Activated CD8-positive, alpha-beta memory T cell treated with anti-CD3 and anti-CD28 coated beads for 24 hours (primary cell): ENCODE results near the gene NOD1.
"Not testable (repeated sequence)": the region's sequence is repeated elsewhere in the genome, so short reads cannot be mapped to it uniquely, and the experiment has no call there.

Experiments used
- DNase-seq: peaks from one replicate; pipeline ENCODE4 v3.0.0-alpha.2; 2020

The NOD1 gene, protein sequence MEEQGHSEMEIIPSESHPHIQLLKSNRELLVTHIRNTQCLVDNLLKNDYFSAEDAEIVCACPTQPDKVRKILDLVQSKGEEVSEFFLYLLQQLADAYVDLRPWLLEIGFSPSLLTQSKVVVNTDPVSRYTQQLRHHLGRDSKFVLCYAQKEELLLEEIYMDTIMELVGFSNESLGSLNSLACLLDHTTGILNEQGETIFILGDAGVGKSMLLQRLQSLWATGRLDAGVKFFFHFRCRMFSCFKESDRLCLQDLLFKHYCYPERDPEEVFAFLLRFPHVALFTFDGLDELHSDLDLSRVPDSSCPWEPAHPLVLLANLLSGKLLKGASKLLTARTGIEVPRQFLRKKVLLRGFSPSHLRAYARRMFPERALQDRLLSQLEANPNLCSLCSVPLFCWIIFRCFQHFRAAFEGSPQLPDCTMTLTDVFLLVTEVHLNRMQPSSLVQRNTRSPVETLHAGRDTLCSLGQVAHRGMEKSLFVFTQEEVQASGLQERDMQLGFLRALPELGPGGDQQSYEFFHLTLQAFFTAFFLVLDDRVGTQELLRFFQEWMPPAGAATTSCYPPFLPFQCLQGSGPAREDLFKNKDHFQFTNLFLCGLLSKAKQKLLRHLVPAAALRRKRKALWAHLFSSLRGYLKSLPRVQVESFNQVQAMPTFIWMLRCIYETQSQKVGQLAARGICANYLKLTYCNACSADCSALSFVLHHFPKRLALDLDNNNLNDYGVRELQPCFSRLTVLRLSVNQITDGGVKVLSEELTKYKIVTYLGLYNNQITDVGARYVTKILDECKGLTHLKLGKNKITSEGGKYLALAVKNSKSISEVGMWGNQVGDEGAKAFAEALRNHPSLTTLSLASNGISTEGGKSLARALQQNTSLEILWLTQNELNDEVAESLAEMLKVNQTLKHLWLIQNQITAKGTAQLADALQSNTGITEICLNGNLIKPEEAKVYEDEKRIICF

DNA sequence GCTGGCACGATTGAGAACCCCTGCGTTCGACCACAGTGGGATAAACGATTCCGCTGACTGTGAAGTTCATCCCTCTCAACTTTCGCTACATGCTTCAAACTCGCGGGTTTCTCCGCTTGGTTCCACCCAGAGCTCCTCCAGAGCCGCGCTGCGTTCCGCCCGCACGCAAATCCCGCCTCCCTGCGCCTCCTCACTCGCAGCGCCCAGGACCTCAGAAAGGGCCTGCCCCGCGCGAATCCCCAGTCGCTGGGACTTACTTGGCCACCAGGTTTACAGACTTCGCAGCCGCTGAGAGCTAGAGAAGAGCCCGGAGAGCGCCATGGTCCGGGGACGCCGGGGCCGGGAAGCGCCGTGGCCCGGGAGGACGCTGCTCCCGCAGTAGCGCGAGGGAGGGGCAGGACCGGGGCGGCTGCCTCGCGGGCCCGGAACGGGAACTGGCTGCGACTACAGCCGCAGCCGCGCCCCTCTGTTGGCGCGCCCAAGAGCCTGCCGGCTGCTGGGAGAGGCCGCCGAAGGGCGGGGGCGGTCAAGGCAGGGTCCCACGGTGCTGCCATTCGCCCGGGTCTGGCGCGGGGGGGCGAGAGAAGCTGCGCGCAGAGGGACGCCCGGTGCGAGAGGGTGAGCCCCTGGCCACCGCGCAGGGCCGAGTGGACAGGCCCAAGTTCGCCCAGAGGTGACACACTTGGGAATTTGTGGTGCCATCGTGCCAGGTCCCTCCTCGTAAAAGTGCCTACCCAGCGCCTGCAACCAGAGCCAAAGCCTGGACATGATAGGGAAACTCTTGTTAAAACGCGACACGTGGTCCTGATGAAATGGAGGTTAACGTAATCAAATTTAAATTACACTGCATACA is at the start of gene NOD1:
TSS of gene NOD1 (minus strand) at position 436 of the 853 bp plus-strand sequence. CDS start 21,863 bp downstream, outside the sequence.
- DNase-seq: peak; percentile 88

DNA sequence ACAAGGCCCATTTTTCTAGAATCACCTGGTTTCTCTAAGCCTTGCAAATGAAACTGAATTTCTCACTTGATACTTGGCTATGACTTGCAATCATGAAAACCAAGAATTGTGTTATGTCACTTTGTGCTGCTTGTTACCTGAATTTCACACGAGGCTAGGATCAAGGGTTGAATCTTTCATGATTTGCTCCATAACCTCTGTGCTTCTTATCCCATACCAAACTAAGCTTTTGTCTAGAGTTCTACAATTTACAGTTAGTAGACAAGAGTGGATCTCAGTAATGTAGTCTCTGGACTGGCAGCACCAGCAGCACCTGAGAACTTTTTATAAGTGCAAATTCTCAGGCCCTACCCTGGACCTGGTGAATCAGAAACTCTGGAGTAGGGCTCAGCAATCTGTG is 48.7 kb upstream of the NOD1 start:
- DNase-seq: not testable (repeated sequence)

DNA sequence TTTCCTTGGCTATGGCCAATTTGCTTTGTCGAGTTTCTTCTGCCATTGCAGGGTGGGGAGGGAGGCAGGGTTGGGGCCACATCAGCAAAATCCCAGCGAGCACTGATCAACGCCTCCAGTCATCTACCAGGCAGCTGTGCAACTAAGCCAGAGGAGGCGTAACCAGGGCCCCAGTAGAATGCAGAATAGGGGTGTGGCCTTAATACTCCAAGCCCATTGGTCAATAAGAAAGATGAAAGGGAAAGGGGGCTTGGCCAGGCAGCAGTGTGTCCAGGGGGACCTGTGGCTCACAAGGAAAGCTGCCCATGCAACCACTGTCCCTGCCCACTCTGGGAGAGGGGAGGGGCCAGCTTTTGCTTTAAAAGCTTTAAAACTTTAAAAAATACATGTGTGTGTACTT is 47.6 kb upstream of the NOD1 start:
- DNase-seq: no peak

DNA sequence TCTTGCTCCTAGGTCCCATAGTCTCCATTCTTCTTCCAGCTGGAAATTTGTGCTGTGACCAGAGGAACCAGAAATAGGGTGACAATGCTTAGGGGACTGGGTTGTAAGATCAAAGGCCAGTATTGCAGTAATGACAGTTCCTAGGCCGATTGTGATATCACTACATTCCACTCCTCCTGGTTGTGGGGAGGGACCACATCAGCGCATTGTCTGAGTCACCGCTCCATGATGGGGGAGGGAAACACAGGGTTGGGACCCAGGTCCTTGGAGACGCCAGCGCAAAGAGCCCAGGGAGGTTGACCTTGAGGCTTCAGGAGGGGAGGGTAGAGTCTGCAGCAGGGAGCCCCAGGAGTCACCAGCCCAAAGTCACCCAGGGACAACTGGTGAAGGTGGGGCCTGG is 46.8 kb upstream of the NOD1 start:
- no peak for DNase-seq

DNA sequence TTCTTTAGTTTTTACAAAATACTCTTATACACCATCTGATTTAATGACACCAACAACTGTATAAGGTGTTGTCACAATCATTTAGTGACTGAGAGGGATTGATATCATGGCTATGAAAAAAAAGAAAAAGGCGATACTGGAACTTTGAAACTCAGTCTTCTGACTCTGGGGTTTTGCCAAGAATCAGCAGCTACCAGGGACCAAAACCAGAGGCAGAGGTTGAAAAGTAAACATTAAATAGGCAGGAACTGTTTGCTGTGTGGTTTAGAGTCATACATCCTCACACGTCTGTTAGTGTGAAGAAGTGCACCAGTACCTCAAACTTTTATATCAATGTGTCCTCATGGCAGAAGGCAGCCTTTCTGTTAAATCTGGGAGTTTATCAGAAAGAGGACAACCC is 46.0 kb upstream of the NOD1 start:
- no peak for DNase-seq

DNA sequence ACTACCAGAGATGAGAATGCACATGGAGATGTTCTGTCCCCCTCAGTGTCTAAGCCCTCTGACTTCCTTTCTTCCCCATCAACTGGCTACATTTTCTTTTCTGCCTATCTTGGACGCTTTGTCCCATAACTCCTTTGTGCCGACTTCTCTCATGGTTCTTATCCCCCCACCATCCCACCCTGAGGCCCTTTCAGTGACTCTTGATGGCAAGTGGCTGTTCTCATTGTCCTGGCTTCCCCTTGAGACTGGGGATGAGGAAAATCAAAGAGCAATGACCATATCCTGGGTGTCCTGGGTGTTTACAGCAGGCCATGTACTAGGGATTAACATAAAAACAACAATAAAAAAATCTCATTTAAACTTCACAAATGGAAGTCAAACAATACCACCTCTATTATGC is 44.9 kb upstream of the NOD1 start:
- DNase-seq: no peak

DNA sequence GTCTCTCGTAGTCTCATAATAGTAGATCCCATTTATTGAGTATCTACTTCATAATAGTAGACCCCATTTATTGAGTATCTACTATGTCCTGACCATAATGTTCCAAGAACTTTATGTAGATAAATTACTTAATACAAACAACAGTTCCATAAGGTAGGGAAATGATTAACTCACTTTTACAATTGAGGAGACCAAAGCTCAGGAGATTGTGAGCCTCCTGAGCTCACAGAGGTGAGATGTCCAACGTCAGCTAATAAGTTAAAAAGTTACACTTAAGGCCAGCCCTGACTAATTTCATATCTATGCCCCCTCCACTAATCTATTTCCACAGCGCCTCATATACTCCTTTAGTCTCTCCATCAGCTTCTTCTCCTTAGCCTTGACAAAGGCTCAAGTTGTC is 43.6 kb upstream of the NOD1 start:
- DNase-seq: no peak

DNA sequence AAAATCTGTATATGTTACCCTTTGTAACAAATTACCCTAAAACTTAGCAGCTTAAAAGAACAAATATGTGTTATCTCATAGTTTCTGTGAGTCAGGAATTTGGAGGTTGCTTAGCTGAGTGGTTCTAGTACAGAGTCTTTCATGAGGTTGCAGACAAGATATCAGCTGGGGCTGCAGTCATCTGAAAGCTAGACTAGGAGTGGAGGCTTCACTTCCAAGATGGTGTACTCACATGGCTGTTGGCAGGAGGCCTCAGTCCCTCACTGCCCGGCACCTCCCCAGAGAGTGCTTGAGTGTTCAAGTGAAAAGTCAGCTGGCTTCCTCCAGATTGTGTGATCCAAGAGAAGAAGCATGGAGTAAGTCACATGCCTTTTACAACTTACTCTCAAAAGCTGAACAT is 42.9 kb upstream of the NOD1 start:
- no peak for DNase-seq

DNA sequence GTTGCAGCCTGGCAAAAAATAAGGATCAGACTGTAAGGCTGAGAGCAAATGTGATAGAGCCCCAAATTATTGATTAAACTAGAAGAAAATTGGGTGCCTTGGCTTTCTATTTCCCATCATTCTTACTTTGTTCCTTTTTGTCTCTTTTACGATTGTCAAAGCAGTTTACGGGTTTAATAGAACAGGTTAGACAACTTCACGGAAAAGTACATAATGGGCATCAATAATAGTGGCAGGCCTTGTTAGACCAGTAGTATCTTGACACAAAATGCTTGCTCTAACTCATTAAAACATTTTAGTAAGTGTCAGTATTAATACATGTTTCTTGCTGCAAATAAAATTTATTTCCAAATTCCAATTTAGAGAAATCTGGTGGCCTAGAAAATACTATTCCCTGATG is 40.5 kb upstream of the NOD1 start:
- DNase-seq: no peak

DNA sequence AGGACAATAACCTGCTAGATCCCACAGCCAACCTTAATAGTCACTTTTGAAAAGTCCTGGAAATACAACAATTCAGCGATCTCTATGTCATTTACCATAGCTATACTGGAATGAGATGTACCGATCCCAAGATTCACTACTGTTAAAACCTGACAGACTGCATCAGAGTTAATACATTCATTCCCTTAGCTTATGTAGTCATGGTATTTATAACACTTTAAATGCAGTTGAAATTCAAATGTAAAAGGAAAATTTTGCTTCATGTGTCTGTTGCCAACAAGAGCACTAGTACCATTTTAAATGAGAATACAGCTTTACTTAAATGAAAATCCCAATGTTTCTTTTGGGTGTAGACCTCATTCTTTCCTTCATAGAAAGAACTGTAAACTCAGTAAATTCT is 37.2 kb upstream of the NOD1 start:
- DNase-seq: no peak

DNA sequence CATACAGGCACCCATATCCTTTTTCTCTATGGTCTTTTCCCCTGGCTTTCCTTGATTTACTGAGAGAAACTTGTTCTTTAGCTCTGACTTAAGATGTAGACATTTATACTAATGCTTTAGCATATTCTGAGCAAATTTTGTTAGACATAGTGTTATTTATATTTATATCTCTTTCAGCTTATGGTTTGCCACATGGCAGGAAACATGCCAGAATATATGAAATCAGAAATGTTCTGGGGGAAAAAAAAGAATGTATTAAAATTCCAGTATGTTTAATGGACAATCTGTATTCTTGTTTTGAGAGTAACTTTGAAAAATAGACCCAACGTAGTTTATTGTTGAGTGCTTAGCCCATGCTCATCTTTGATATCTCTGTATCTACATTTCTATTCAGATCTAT is 36.2 kb upstream of the NOD1 start:
- no peak for DNase-seq

DNA sequence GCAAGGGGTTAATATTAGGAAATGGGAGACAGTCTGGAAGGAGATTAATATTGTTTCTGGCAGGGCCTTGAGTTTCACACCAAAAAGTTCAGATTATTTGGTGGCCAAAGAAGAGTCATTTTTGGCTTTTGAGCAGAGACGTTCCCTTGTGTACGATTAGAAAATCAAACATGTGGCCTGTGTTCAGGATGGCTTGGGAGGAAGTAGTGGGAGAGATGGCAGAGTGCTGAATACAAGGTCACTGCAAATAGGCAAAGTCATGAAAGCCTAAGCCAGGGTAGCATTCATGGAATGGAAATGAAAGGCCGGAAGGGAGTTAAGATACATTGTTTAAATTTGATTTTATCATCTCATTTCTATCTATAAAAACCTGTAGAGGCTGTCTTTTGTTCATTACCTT is 35.6 kb upstream of the NOD1 start:
- no peak for DNase-seq

DNA sequence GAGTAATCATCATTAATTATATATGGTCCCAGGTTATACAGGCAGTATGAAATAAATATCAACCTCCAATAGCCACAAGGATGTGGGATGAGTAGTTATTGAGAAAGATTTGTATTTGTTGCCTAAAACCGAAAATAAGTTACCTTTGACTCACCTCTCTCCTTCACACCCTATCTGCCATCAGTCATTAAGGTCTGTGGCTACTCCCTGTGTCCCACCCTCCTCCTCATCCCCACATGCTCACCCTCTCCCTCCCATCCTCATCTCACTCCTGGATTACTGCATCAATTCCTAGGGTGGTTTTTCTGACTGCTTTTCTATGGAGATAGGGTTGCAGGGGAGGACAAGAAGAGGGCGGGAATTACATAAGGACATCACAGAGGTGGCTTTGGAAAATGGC is 35.2 kb upstream of the NOD1 start:
- DNase-seq: no peak

DNA sequence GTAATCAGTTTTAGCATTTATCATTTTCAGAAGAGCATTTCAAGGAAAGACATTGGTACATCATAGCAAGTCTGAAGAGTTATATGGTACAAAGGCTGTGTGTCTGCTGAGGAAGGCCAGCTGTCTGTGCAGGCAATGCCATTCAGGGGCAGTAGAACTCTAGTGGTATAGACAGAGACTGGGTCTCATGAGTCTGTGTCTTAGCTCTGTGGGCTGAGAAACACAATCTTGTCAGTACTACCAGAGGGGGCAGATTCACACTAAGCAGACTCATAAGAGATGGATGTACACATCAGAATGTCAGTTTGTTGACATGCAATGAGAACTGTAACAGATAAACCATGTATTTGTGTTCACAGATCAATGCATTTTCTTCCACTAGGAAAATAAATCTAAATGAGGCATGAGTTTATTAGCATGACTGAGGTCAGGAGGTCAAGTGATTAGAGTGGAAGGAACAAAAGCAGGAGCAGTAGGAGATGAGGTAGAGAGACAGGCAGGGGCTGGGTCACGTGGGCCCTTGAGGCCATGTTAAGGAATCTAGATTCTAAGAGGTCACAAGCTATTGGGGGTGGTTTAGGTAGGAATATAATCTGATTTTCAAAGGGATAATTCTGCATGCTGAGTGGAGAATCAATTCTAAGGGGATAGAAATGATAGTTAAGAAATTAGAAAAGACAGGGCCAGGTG is 33.5 kb upstream of the NOD1 start:
- no peak for DNase-seq

DNA sequence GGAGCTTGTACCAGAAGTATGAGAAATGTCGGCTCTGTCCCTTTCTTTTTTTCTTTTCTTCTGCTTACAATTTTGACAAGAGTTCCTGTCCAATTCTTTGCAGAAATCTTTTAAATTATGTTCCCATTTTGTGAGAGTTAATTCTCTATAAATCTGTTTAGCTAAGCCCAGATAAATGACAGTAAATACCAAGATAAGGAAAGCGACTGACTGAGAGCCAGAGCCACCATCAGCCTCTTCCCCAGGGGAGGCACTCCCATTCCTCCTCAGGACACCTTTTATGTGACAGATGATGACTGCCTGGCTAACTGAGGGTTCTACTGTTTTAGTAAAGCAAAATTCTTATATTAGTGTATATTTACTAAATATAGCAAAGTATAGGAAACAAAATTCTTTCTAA is 32.9 kb upstream of the NOD1 start:
- no peak for DNase-seq

DNA sequence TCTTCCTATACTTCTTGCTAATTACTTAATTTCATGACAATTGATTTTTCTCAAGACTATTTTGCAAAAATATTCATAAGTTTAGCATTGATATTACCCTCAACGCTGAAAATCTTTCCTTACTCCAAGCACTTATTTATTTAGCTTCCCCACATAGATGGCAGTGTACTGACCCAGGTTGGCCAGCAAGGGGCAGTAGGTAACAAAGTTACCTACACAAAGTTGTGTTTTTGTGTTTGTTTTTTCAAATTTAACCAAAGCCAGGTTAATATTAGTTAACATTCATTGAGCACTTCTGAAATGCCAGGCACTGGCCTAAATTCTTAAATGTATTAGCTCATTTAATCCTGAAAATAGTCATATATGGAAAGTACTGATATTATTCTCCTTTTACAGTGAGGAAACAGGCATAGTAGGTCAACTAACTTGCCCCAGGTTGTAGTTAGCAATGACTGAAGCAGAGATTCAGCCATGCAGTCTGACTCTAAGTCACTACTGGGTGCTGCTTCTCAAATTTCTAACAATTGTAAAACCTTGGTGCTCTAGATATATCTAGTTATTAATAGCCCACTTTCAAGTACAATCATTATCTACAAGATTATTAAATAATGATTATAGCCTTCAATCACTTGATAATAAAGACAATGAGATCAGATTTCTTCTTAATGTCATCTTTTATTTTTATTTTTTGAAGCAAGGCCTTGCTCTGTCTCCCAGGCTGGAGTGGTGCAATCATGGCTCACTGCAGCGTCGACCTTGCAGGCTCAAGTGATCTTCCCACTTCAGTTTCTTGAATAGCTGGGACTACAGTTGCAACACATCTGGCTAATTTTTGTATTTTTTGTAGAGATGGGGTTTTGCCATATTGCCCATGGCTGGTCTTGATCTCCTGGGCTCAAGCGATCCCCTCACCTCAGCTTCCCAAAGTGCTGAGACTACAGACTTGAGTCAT is 31.8 kb upstream of the NOD1 start:
- no peak for DNase-seq

DNA sequence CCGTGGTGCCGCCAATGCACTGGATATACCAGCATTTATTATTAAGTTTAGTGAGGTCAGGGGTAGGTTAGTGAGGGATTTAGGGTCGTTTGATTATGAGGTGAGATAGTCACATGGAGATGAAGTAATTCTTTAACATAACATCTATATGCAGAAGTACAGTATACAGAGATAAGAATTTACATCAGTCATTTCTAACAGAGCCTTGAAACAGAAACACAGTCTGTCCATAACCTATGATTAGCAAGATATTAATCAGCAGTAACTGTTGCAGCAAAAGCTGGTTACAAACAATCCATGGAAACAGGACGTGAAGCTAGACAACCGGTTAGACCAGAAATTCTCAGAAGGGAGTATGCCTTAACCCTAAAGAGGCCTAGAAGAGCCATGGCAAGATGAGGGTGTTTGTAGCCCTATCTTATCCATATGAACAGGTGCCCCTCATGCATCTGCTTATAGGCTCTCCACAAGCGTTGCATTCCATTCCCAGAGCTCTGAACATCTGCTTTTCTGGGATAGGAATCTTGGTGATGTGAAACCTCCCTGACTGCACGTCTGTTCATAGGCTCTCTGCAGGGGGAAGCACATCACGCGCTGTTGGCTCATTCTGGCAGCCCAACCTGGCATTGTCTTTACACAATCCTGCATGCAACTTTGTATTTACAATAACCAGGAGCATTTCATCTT is 30.7 kb upstream of the NOD1 start:
- not testable (repeated sequence) for DNase-seq

DNA sequence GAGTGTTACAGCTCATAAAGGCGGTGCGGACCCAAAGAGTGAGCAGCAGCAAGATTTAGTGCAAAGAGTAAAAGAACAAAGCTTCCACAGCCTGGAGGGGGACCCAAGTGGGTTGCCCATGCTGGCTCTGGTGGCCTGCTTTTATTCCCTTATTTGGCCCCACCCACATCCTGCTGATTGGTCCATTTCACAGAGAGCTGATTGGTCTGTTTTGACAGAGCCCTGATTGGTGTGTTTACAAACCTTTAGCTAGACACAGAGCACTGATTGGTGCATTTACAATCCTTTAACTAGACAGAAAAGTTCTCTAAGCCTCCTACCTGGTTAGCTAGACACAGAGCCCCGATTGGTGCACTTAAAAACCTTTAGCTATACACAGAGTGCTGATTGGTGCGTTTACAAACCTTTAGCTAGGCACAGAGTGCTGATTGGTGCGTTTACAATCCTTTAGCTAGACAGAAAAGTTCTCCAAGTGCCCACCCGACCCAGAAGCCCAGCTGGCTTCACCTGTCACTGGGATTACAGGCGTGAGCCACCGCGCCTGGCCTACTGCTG is 28.8 kb upstream of the NOD1 start:
- not testable (repeated sequence) for DNase-seq

DNA sequence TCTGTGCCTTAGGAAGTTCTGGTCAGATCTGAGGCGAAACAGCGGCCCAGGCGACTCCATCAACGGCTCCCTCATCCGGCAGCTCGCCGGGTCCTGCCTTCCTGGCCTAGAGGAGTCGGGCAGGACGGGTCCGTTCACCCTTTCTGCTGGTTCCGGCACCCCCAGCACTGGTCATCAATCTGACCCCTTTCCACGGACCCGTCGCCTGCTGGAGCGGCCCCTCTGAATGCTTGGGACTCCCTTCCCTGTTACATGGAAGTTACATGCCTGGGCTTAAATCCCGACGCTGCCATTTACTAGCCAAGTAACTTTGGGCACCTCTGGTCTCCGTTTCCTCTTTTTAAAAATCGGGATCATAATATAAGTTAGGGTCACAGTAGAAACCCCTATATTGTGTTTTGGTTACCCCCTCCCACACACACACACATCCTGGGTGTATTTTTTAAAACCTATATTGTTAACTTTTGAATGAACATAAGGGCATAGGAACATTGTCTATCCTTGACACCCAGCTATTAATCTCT is 26.7 kb upstream of the NOD1 start:
- no peak for DNase-seq
